ENCODE measurements around the gene COL27A1. TPM values are rescaled to one million over a fixed set of nuclear protein-coding genes. Genes with fewer than 3 reads are reported as not detected.

The COL27A1 gene
- total RNA-seq, 1 donor from 2014 or later = 41.1 TPM

DNA sequence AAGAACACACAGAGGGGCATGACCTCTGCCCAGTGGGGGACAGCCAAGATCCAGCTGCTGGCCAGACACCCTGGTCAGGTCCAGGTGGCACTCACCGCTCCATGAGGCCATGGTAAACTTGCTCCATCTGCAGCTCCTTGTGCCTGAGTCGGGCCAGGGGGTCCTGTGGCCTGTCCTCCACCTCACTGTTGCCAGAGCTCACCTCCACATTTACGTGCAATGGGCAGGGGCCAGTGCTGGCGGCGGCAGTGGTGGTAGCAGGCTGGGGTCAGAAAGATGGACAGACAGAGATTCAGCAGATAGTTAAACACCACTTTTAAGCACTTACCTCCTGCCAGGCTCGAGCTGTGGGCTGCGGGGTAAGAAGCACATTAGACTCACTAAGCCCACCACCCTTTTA, 204.5 kb downstream of the COL27A1 start:
- DNase-seq (ENCODE audit: low spot score) = no peak

DNA sequence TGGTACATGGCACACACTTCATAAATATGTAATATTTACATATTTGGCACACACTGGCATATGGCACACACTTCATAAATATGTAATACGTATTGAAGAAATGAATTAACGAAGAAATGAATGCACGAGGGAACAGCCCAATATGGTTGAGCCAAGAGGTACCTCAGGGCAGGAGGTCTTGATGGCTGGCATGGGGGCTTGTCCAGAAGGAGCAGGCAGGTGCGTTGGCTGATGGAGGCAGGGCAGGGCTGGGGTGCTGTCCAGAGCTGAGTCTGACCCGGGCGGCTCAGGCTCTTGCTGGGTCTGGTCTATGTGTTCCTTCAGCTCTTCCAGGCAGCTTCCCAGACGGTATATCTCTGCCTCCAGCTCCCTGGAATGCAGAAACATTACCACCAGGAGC, 206.2 kb downstream of the COL27A1 start:
- no peak for DNase-seq (ENCODE audit: low spot score)

Other genes starting within 250 kb of the COL27A1 start
- 1,366 TPM for gene AMBP, start 77.2 kb upstream of the COL27A1 start, total RNA-seq
- gene KIF12, start 56.2 kb upstream of the COL27A1 start, total RNA-seq = 212 TPM
- gene ORM1, start 167.6 kb downstream of the COL27A1 start, total RNA-seq = 12.7 TPM
- gene ORM2, start 174.3 kb downstream of the COL27A1 start, total RNA-seq = 2.8 TPM
- 41.0 TPM for gene AKNA, start 232.4 kb downstream of the COL27A1 start, total RNA-seq